Superior temporal gyrus (tissue), 1 donor: ENCODE measurements around the gene ANXA9.

Experiments used
- DNase-seq: peaks from one replicate; pipeline ENCODE4 v3.0.0-alpha.2; 2016; ENCODE audit errors: extremely low spot score

The ANXA9 gene

GRCh38 chr1:150974580-150975478 lies 7.3 kb upstream of the ANXA9 start, which contains the start of gene CERS2:
CERS2 (minus strand) TSS chr1:150974835; CDS start chr1:150969090, 5,745 bp downstream.
- peak; percentile 60 for DNase-seq

GRCh38 chr1:150976401-150976821 lies 5.7 kb upstream of the ANXA9 start:
- no peak for DNase-seq

- DNase-seq = peak; percentile 80
Measured at GRCh38 chr1:150976879-150977694, 5.0 kb upstream of the ANXA9 start.

- peak; percentile 98 for DNase-seq
Measured at GRCh38 chr1:150979092-150980056, 2.7 kb upstream of the ANXA9 start.

- no peak for DNase-seq
Measured at GRCh38 chr1:150981177-150981804, 801 bp upstream of the ANXA9 start.

- DNase-seq = no peak
Measured at GRCh38 chr1:150985179-150985825, 3.2 kb downstream of the ANXA9 start.

- DNase-seq = no peak
Measured at GRCh38 chr1:150987924-150988323, 5.8 kb downstream of the ANXA9 start.

- DNase-seq = no peak
Measured at GRCh38 chr1:150992626-150993025, 10.5 kb downstream of the ANXA9 start.

- DNase-seq = no peak
Measured at GRCh38 chr1:150994248-150994647, 12.2 kb downstream of the ANXA9 start.

- no peak for DNase-seq
Measured at GRCh38 chr1:150995460-150995859, 13.4 kb downstream of the ANXA9 start.

GRCh38 chr1:150995896-150996295 lies 13.8 kb downstream of the ANXA9 start:
- DNase-seq = peak; percentile 79

GRCh38 chr1:150997126-150997872 lies 15.2 kb downstream of the ANXA9 start:
- no peak for DNase-seq

GRCh38 chr1:150997949-150998348 lies 15.9 kb downstream of the ANXA9 start:
- no peak for DNase-seq

GRCh38 chr1:150999051-150999674 lies 17.1 kb downstream of the ANXA9 start:
- DNase-seq = peak; percentile 76

- no peak for DNase-seq
Measured at GRCh38 chr1:150999926-151000325, 17.8 kb downstream of the ANXA9 start.

- no peak for DNase-seq
Measured at GRCh38 chr1:151000408-151000807, 18.3 kb downstream of the ANXA9 start.

GRCh38 chr1:151001602-151002001 lies 19.5 kb downstream of the ANXA9 start:
- DNase-seq = no peak

GRCh38 chr1:151002051-151002450 lies 20.0 kb downstream of the ANXA9 start:
- DNase-seq = no peak

GRCh38 chr1:151002611-151003010 lies 20.5 kb downstream of the ANXA9 start:
- no peak for DNase-seq
